Stimulated activated CD4-positive, alpha-beta T cell treated with anti-CD3 and anti-CD28 coated beads, TNF-alpha, amount 100 ng/mL, for 48 hours (primary cell): Measurements from ENCODE around the gene ZFHX3.

ENCODE experiments used
- DNase-seq, 3 donors: peaks; one replicate each; pipeline ENCODE4 v3.0.0-alpha.2; 2020; ENCODE audit warnings: low read depth in 3 of 3

ZFHX3 gene

GRCh38 chr16:72794986-72795385 is 252.9 kb downstream of the ZFHX3 start:
- no peak for DNase-seq

GRCh38 chr16:72794319-72794718 is 253.6 kb downstream of the ZFHX3 start:
- DNase-seq = no peak

DNA sequence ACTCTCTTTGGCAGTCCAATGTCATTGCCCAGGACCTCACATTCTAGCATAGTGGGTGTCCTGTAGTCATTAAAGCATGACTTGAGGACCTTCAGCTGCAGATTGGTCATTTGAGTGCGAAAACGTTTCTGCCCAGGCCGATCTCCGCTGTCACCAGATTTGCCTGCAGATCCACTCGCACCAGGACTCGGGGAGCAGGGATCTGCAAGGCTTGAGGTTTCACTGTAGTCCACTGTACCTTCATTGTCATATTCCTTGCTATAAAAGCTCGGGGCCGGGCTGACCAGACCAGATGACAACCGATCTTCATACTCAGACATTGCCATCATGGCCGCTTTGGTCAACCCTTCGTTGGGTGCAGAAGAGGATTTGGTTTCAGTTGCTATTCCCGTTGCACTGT is 254.2 kb downstream of the ZFHX3 start:
- DNase-seq = no peak

- DNase-seq = no peak
These were observed 254.9 kb downstream of the ZFHX3 start for GRCh38 chr16:72793017-72793416.

DNA sequence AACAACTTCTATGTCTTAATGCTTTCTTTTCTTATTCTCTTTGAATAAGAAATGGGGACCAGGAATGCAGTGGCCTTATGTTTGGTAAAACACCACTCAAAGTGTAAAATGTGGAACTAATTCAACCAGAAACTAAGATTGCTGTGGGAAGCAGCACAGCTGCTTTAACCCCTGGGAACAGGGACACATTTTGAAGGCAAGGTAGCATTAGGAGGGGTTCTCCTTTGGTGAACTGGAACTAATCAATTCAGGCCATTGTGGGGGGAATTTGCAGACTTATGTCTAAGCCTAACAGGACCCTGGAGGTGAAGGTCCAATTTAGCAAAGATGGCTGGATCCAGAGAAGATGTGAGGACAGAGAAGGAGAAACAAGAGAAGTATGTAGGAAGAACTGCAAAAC is 256.1 kb downstream of the ZFHX3 start:
- DNase-seq = no peak

- no peak for DNase-seq
These were observed 258.0 kb downstream of the ZFHX3 start for GRCh38 chr16:72789921-72790320.

GRCh38 chr16:72789465-72789864 is 258.5 kb downstream of the ZFHX3 start:
- no peak for DNase-seq

DNA sequence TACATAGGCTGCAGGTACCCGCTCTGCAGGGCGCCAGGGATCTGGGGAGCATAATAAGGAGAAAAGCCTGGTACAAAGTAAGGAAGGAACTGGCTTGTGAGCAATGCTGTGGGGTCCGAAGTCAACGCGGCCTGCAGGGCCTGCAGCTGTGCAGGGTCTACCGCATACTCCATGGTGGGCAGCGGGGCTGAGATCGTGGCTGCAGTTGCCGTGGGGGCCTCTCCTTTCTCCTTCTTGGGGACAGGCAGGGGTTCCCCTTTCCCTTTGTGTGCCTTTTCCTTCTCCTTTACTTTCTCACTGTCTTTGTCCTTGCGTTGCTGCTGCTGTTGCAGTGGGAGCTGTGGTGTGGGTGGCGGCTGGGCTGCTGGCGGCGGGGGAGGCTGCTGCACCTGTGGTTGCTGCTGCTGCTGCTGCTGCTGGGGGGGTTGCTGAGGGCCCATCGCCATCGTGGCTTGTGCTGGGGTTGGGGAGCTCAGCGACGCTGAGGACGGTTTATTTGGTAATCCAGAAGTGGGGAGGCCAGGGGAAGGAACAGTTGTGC is 259.6 kb downstream of the ZFHX3 start:
- DNase-seq = no peak

DNA sequence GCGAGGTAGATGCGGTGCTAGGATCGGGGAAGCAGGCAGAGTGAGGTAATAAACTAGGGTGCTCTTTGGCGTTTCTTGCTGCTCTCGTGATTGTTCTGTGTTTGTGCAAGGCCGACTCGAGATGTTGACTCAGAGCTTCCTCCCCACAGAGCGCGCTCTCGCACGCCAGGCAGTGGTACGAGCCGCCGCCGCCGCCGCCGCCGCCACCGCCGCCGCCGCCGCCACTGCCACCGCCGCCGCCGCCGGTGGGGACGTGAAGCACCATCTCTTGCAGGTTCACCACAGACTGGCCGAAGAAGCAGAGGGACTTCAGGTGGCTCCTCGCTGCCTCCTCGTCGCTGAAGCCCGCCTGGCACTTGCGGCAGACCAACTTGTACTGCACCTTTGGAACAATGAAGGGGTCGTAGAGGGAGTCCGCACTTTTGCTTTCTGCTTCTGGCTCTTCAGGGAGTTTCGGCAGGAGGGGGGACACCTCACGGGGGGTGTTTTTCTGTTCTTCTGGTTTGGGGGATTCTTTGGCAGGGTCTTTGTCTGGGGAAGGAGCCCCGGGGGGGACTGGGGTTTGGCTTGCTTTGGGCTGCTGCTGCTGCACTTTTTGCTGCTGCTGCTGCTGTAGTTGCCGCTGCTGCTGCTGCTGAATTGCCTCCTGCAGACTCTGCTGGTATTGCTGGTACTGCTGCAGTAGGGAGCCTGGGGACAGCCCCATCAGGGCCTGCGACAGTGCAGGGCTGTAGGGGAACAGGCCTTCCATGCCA is 260.2 kb downstream of the ZFHX3 start:
- peak; percentile 37 to 53 (median 49) for DNase-seq

GRCh38 chr16:72787130-72787513 is 260.8 kb downstream of the ZFHX3 start:
- no peak for DNase-seq

DNA sequence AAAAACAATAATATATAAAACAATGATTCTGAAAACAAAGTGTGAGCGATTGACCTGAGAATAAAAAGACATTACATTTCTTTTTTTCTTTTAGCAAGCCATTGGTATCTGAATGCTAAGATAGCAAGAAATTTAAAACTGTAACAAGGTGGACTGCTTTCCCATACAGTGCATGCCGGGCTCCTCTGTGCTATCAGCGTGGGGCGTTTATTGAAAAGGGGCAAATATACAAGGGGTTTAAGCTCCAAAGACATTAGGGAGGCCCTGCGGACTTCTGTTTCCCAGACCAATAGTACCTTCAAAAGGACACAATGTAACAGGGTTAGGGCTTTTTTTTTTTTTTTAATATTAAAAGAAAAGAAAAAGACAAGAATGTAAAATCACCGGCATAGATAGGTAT is 261.3 kb downstream of the ZFHX3 start:
- no peak for DNase-seq

DNA sequence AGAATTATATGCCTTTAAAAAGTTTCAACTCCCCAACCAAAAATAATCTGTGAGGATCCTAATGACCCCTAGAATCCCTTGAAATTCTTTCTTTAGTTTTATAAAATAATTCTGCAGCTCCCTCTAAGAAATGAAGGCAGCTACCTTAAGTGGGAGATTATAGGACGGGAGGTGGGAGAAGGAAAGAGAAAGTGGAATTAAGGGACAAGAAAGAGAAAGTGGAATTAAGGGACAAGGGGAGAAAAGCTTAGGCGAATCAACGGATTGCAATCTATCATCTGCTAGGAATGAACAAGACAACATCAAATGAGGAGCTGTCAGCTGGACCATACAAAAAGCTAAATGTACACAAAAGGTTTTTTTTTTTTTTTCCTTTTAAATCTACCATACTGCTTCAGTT is 262.0 kb downstream of the ZFHX3 start:
- no peak for DNase-seq

DNA sequence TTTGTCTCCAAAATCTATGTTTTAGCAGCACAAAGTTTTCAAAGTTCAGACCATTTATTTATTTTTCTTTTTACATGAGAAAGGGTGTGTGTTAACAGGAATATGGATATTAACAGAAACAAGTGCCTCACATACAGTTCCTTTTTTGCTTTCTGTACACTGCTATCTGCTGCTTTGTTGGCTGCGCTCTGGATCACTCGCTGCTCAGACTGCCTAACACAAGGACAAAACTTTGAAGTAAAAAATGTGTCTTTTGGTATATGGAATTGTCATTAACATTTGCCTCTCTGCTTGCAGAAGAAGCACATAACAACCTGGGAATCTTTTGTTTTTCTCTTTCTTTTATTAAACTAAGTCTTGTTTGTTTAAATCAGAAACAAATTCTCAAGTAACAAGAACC is 262.8 kb downstream of the ZFHX3 start:
- DNase-seq = no peak

- no peak for DNase-seq
These were observed 264.1 kb downstream of the ZFHX3 start for GRCh38 chr16:72783716-72784318.

GRCh38 chr16:72769876-72770275 is 278.1 kb downstream of the ZFHX3 start:
- DNase-seq = no peak

DNA sequence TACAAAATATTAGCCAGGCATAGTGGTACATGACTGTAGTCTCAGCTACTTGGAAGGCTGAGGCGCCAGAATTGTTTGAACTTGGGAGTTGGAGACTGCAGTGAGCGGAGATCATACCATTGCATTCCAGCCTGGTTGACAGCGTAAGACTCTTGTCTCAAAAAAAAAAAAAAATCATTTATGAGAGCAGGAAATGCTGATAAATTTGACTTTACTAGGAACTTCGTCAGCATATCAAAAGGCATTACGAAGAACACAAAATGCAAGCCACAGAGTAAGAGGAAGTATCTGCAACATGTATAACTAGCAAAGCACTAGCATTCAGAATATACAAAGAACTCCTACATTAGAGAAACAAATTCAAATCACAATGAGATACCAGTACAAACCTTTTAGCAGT is 279.3 kb downstream of the ZFHX3 start:
- DNase-seq = no peak

DNA sequence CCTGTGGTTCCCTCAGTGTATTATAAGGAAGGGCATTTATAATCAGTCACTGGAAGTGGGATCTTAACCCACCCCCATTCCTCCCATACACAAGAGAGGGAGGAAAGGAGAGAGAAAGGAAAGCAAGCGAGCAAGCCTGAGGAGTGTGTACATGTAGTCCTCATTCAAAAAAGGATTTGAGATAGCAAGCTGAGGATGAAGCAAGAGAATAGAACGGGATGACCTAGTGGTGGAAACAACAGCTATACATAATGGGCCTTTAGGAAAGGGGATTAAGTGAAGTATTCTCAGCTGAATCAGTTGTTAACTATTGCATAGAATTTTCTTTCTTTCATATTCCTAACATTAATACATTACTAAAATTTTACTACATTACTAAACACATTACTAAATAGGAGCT is 281.4 kb downstream of the ZFHX3 start:
- DNase-seq = no peak

GRCh38 chr16:72764015-72764654 is 283.8 kb downstream of the ZFHX3 start:
- DNase-seq = no peak

DNA sequence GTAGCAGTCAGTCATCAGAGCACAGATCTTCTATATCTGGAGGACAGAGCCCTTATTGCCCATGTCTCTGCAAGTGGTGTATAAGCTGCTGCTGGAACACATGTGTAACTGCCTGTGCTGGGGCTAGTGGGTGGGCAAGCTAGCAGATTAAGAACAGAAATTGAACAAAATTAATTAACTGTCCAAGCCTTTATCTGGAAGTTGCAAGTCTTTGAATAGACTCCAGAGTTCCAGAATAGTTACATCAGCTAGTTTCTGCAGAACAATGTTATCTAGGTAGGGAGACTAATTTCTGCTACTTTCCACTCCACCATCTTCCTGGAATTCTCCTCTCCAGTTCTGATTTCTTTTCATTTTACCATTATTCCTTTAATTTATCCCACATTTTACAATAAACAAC is 287.3 kb downstream of the ZFHX3 start:
- no peak for DNase-seq

- DNase-seq = no peak
These were observed 294.0 kb downstream of the ZFHX3 start for GRCh38 chr16:72753881-72754280.

DNA sequence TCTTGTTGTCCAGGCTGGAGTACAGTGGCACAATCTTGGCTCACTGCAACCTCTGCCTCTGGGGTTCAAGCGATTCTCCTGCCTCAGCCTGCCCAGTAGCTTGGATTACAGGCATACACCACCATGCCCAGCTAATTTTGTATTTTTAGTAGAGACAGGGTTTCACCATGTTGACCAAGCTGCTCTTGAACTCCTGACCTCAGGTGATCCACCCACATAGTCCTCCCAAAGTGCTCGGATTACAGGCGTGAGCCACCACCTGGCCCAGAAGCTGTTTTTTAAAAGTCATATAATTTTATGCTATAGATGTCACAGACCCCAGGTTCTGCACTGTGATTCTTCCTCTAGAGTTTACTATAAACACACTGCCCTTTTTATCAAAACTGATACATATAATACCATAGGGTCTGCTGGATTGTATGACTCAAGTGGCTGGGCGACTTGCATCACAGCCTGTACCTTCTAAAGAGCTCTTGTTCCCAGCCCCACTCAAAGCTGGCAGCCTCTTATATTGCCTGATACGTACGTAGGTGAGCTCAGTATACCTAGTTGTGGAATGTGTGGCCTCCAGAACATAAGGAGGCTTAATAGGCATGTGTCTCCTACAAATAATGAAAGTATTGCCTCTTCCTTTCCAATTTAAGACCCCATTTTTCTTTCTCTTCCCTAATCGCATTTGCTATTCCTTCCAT is 295.8 kb downstream of the ZFHX3 start:
- DNase-seq = no peak

DNA sequence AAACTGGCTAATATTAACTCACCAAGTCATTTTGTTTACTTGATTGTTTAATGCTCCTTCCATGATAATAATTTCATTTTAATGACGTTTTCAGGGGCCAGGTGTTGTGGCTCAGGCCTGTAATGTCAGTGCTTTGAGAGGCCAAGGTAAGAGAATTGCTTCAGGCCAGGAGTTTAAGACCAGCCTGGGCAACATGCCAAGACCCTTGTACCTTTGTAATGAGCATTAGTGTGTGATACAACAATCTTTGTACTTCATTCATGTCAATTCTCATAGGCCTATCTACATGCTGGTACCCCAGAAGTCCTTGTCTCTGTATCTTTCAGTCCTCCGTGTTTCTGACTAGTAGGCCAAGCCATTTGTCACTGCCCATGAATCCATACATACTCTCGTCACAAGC is 296.9 kb downstream of the ZFHX3 start:
- DNase-seq = no peak
